Measurements from ENCODE around the gene DSG2.
"Not testable (repeated sequence)": the region's sequence is repeated elsewhere in the genome, so short reads cannot be mapped to it uniquely, and the experiment has no call there.

DSG2 gene

GRCh38 chr18:31504455-31505147 is 6.6 kb downstream of the DSG2 start:
- Histone ChIP-seq H3K27ac (no peak overlapping the region), H3K36me3 (no peaks in the 10 kb centered on the region), H3K9me3 (ENCODE audit: severe bottlenecking) (no peaks in the 10 kb centered on the region), H3K4me3 (ENCODE audit: low read depth, low read length) (no peak overlapping the region), H3K27me3 (ENCODE audit: insufficient read depth, low read depth, severe bottlenecking) (no peaks in the 10 kb centered on the region)
- DNase-seq: no peak
- no peak for TF ChIP-seq CTCF (IDR thresholded peaks at IDR 0.05; ENCODE audit: low read depth, low read length)

GRCh38 chr18:31505156-31505555 is 7.2 kb downstream of the DSG2 start:
- no peak for TF ChIP-seq CTCF (IDR thresholded peaks at IDR 0.05; ENCODE audit: low read depth, low read length)
- H3K9me3 ChIP-seq (ENCODE audit: severe bottlenecking): no peaks in the 10 kb centered on the region
- no peaks in the 10 kb centered on the region for H3K27me3 ChIP-seq (ENCODE audit: insufficient read depth, low read depth, severe bottlenecking)
- DNase-seq: no peak
- no peaks in the 10 kb centered on the region for H3K36me3 ChIP-seq
- no peak overlapping the region for H3K27ac ChIP-seq
- H3K4me3 ChIP-seq (ENCODE audit: low read depth, low read length): no peak overlapping the region

GRCh38 chr18:31506024-31506742 is 8.2 kb downstream of the DSG2 start:
- Histone ChIP-seq H3K9me3 (ENCODE audit: severe bottlenecking) (no peaks in the 10 kb centered on the region), H3K27me3 (ENCODE audit: insufficient read depth, low read depth, severe bottlenecking) (no peaks in the 10 kb centered on the region), H3K36me3 (no peaks in the 10 kb centered on the region), H3K4me3 (ENCODE audit: low read depth, low read length) (no peak overlapping the region), H3K27ac (no peak overlapping the region)
- no peak for TF ChIP-seq CTCF (IDR thresholded peaks at IDR 0.05; ENCODE audit: low read depth, low read length)
- DNase-seq: no peak

GRCh38 chr18:31507124-31507523 is 9.1 kb downstream of the DSG2 start:
- not testable (repeated sequence) for H3K36me3 ChIP-seq; H3K4me3 ChIP-seq (ENCODE audit: low read depth, low read length); H3K9me3 ChIP-seq (ENCODE audit: severe bottlenecking); H3K27me3 ChIP-seq (ENCODE audit: insufficient read depth, low read depth, severe bottlenecking); H3K27ac ChIP-seq; DNase-seq

- Histone ChIP-seq H3K27ac (no peak overlapping the region), H3K9me3 (ENCODE audit: severe bottlenecking) (no peaks in the 10 kb centered on the region), H3K36me3 (no peaks in the 10 kb centered on the region), H3K4me3 (ENCODE audit: low read depth, low read length) (no peak overlapping the region), H3K27me3 (ENCODE audit: insufficient read depth, low read depth, severe bottlenecking) (no peaks in the 10 kb centered on the region)
- no peak for TF ChIP-seq CTCF (IDR thresholded peaks at IDR 0.05; ENCODE audit: low read depth, low read length)
- DNase-seq: no peak
These were observed 10.8 kb downstream of the DSG2 start for GRCh38 chr18:31508781-31509180.

GRCh38 chr18:31509571-31509970 is 11.6 kb downstream of the DSG2 start:
- no peaks in the 10 kb centered on the region for H3K9me3 ChIP-seq (ENCODE audit: severe bottlenecking)
- no peak overlapping the region for H3K4me3 ChIP-seq (ENCODE audit: low read depth, low read length)
- TF ChIP-seq CTCF (IDR thresholded peaks at IDR 0.05; ENCODE audit: low read depth, low read length): no peak
- no peaks in the 10 kb centered on the region for H3K36me3 ChIP-seq
- H3K27me3 ChIP-seq (ENCODE audit: insufficient read depth, low read depth, severe bottlenecking): no peaks in the 10 kb centered on the region
- DNase-seq: no peak
- no peak overlapping the region for H3K27ac ChIP-seq

Data from WERI-Rb-1 (cell line).